ENCODE results near the gene GARIN1A.
"Not testable (repeated sequence)": the region's sequence is repeated elsewhere in the genome, so short reads cannot be mapped to it uniquely, and the experiment has no call there.

GARIN1A gene

DNA sequence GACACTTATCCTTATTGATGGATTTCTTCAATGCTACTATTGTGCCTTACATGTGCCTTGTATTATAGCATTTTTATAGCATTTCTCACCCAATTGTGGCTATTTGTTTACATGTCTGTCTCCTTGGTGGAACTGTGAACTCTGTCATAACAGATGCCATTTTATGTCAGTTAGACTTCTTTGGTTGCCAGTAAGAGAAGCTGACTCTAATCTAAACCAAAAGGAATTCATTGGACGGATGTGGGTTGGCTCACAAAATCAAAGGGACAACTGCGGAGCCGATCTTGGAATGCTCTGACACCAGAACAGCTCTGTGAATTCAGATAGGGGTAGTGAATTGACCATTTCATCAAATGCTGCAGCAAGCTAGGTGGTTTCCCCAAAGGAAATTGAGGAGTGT lies 15.0 kb downstream of the GARIN1A start:
- DNase-seq = no peak

DNA sequence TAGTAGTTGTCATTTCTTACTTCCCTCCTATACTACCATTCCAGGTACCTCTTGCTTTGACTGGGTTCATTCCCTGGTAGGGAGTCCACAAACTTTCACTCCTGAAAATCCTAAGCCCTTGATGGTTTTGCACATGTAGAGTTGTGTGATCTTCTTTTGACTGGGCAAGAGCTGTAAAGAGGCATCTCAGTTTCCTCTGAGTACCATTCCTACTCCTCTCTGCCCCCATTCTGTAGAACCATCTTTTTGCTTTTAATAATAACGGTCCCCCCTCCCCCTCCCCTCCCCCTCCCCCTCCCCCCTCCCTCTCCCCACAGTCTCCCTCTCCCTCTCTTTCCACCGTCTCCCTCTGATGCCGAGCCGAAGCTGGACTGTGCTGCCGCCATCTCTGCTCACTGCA lies 16.4 kb downstream of the GARIN1A start:
- no peak for DNase-seq

- not testable (repeated sequence) for DNase-seq
These were observed 17.3 kb downstream of the GARIN1A start for GRCh38 chr7:128689161-128689935.

DNA sequence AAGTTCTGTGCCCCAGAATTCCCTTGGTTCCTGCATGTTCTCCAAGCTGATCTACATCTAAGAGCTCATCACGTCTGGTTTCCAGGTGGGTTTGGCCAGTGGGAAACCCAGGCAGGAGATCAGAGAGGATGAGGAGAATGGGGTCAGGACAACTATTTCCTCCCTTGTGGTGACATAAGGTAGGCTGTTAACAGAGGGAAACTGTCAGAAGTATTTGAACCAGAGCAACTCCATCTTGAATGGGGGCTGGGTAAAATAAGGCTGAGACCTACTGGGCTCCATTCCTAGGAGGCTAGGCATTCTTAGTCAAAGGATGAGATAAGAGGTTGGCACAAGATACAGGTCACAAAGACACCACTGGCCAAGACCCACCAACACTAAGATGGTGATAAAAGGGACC lies 19.1 kb downstream of the GARIN1A start:
- DNase-seq = no peak

GRCh38 chr7:128692623-128693270 lies 20.7 kb downstream of the GARIN1A start:
- DNase-seq = no peak

DNA sequence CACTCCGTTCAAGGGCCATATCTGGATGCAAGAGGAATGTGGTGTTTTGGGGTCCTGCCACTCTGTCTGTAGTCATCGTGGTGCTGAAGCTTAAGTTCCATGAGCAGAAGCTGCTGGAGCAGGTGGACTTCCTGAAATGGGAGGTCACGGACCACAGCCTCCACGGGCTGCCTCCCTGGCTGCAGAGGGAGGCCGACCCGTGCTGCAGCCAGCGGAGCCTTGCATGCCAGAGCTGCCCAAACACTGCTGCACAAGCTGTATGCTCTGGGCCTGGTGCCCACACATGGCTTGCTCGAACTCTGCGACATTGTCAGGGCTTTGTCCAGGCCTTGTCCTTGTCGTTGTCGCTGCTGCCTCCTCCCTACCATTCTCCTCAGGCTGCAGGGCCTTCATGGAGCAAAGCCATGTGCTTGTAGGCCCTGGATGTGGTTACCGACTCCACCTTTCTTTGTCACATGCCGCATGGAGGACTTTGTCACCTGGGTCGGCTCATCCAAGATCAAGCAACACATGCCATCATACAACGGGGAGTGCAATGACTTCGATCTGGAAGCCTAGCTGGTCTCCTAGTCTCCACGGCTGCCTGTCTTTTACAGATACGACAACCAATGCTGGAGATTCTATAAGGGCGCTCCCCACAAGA lies 21.4 kb downstream of the GARIN1A start:
- no peak for DNase-seq

GRCh38 chr7:128694738-128695137 lies 22.6 kb downstream of the GARIN1A start:
- DNase-seq = no peak

DNA sequence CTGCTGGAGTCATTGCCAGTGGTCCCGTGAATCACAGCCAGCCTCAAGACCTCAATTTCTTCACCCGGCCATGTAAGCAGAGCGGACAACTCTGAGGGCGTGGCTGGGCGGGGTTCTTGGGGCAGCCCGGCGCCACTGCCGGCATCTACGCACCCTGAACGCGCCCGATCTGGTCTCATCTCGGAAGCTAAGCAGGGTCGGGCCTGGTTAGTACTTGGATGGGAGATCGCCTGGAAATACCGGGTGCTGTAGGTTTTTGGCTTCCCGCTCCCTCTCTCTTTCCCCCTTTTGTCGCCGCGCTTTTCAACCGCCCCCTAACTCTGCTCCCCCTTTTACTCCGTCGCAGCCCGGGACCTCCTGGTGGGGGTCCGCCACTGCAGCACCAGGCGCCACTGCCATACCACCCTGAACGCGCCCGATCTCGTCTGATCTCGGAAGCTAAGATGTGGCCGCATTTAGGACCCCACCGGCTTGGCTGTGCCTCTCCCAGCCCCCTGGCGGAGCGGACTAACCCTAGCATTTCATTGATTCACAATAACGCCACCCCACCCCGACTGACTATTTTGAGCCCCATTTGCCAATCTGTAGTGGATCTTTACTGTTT lies 25.3 kb downstream of the GARIN1A start:
- peak; percentile 81 for DNase-seq

DNA sequence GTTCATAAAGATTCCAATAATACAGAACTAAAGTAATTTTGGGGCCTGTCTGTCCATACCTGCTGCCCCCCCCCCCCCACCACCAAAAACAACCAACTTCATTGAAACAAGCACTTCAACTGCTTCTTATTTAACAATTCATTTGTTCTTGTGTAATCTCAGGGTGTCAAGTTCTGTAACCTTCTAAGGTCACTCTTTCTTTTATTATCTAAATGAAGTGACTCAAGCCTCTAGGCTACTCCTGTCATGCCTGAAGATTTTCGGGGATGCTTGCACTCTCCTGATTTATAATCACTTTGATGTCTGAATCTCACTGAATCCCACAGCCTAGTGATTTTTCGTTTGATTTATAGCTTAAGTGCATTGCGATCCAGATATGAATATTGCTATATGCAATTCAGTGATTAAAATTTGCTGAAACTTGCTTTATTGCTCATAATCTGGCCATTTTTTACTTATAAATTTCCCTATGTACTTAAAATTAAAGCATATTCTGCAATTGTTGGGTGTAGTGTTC lies 27.2 kb downstream of the GARIN1A start:
- no peak for DNase-seq

GRCh38 chr7:128699895-128700294 lies 27.8 kb downstream of the GARIN1A start:
- DNase-seq = no peak

DNA sequence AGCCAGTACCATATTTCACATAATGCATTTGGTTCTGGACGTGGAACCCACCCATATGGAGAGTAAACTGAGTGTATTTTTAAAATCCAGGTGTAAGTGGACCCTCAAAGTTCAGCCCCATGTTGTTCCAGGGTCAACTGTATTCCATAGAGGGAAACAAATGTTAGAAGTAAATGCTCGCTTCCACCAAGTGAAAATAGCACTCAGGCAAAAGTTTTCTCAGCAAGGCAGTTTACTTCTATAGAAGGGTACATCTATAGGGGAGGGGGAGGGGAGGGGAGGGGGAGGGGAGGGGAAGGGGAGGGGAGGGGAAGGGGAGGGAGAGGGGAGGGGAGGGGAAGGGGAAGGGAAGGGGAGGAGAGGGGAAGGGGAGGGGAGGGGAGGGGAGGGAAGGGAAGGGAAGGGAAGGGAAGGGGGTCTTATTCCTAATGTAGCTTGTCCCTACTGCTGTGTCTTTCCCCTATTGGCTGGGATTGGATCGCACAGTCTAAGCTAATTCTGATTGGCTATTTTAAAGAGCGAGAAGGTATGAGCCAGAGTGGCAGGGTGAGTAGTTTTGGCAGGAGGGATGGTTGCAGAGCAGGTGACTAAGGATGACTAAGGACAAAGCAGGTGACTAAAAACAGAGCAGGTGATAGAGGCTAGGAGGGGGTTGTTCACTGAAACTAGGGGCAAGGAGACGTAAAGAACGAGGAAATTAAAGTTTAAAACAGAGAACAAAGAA lies 29.1 kb downstream of the GARIN1A start:
- DNase-seq = no peak

DNA sequence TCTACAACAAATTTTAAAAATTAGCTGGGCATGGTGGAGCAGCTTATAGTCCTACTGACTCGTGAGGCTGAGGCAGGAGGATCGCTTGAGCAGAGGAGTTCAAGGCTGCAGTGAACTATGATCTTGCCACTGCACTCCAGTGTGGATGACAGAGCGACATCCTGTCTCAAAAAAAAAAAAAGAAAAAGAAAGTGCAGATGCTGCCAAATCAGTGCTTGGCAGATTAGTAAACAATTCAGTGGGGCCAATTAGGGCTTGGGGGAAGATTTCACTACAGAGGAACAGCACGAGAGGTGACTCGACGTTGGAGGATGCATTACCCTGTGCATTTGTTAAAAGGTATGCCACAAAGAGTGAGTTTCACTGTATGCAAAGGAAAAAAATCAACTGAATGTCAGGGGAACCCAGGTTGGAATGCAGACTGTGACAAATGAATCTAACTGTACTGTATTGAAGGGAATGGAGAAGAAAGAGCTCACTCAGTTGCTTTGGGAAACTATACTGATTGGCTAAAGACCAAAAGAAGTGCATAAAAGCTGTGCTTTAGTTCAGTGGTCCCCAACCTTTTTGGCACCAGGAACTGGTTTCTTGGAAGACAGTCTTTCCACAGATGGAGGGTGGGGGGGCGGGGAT lies 31.6 kb downstream of the GARIN1A start:
- no peak for DNase-seq

GRCh38 chr7:128705891-128706333 lies 33.8 kb downstream of the GARIN1A start:
- no peak for DNase-seq

GRCh38 chr7:128707752-128708151 lies 35.7 kb downstream of the GARIN1A start:
- no peak for DNase-seq

DNA sequence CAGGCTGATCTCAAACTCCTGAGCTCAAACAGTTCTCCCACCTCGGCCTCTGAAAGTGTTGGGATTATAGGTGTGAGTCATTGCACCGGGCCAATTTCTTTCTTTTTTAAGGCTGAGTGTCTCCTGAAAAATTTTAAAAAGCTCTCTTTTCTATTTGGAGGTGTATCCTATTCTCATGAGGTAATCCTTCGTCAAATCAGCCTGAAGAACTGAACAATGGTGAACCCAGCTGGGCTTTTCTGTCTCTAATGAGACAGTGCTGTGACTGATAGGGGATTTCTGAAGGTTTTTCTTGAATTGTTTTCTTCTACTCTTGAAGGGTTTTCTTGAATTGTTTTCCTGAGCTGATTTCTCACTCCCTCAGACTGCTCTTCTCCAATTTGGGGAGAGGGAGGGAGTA lies 36.1 kb downstream of the GARIN1A start:
- DNase-seq = no peak

- no peak for DNase-seq
These were observed 36.7 kb downstream of the GARIN1A start for GRCh38 chr7:128708824-128709223.

DNA sequence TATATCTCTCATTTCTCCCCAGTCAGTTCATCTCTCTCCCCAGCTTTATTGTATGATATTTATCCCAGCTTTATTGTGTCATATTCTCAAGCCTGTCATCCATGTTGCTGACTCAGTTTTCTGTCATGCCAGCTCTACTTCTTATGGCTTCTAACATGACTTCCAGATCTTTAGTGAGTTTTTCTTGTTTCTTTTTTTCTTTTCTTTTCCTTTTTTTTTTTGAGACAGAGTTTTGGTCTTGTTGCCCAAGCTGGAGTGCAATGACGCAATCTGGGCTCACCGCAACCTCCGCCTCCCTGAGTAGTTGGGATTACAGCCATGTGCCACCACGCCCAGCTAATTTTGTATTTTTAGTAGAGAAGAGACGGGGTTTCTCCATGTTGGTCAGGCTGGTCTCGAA lies 38.4 kb downstream of the GARIN1A start:
- DNase-seq = no peak

GRCh38 chr7:128713794-128714193 lies 41.7 kb downstream of the GARIN1A start:
- no peak for DNase-seq

DNA sequence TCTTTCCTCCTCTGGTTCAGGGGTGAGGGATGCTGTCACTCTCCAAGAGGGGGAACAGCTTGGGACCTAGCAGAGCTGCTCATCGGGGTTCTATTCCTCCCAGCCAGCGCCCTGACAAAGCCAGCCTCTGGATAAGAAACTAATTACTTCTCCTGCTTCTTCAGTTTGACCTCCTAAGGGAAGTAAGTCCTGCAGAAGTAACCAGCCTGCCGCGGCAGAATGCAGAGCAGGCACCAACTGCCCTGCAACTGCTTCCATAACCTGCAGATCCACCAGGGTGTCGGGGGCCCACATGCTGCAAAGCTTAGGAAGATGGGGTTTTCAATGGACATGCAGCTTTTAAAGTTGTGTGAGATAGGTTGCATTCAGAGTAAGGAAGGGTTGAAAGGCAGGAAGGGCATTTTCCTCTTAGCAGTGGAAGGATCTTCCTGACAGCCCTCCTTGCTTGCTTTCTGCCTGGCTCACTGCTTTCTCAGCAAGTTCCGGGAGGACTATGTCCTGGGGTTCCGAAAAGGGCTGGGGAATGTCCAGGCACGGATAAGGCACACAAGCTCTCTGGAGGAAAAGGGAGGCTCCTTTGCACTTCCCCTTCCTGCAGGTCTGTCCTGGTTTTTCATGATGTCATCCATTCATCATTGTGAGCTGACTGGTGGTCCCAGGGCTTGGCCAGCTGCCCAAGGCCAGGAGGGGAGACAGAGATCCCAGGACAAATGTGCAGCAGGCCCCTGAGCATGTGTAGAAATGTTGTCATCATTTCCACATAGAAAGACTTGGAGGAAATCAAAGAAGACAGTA lies 42.8 kb downstream of the GARIN1A start:
- no peak for DNase-seq

- DNase-seq = no peak
These were observed 47.0 kb downstream of the GARIN1A start for GRCh38 chr7:128718967-128719642.

DNA sequence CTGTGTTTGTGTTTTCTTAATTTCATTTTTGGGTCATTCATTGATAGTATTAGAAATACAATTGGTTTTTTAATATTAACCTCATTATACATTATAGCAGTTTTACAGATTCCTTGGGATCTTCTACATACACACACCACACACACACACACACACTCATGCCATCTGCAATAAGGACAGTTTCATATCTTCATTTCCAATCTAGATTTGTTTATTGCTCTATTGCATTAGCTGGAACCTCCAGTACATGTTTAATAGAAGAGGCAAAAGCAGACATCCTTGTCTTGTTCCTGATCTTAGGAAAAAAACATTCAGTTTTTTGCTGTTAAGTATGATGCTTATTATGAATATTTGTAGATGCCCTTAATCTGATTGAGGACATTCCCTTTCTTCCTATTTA lies 49.3 kb downstream of the GARIN1A start:
- DNase-seq = no peak
